CD4-positive, alpha-beta memory T cell (primary cell): ENCODE results near the gene RCE1. TPM values are rescaled to one million over a fixed set of nuclear protein-coding genes. Genes with fewer than 3 reads are reported as not detected.

Experiments used
- CTCF ChIA-PET: fragments of 350-600 bp; sonication (Branson Sonifier 250); formaldehyde crosslinking; loops from one replicate; lab custom pipeline; 2021; ENCODE audit warnings: inconsistent platforms; ENCODE audit not compliant: partially characterized antibody; lab: Charles Lee
- POLR2A ChIA-PET: fragments of 350-600 bp; sonication (Branson Sonifier 250); formaldehyde crosslinking; loops from one replicate; lab custom pipeline; 2021; ENCODE audit not compliant: partially characterized antibody; lab: Charles Lee
- DNase-seq, 5 donors: peaks; one replicate each; pipeline versions ENCODE4 v3.0.0 to v3.0.0-alpha.2; 2020 to 2022; ENCODE audit warnings: mixed read lengths in 1 of 5
- H3K27ac ChIP-seq: one replicate; pipeline ENCODE4 v1.7.0; 2013; ENCODE audit warnings: low read depth, low read length
- H3K27me3 ChIP-seq: 2 replicates; pipeline ENCODE4 v1.7.0; 2013; ENCODE audit warnings: mild to moderate bottlenecking, low read length, moderate library complexity; ENCODE audit not compliant: insufficient read depth
- H3K36me3 ChIP-seq: 2 replicates; pipeline ENCODE4 v1.7.0; 2013; ENCODE audit warnings: mild to moderate bottlenecking, low read length, moderate library complexity; ENCODE audit not compliant: insufficient read depth
- H3K4me1 ChIP-seq: 2 replicates; pipeline ENCODE4 v1.7.0; 2013; ENCODE audit warnings: mild to moderate bottlenecking, low read length, moderate library complexity; ENCODE audit not compliant: insufficient read depth
- H3K4me3 ChIP-seq, 2 donors: one replicate each; pipeline ENCODE4 v1.7.0; 2013; ENCODE audit warnings: low read length in 2 of 2, mild to moderate bottlenecking in 1 of 2
- H3K9me3 ChIP-seq, 2 donors: one replicate each; pipeline ENCODE4 v1.7.0; 2013; ENCODE audit warnings: low read length in 2 of 2, control low read depth in 1 of 2; ENCODE audit not compliant: control insufficient read depth in 1 of 2
- H3K27ac Mint-ChIP-seq, 7 donors: one replicate each; pipeline ENCODE4 v1.8.0; 2020 to 2021; ENCODE audit warnings: mixed read lengths in 7 of 7, mild to moderate bottlenecking in 6 of 7, inconsistent platforms in 3 of 7, moderate library complexity in 3 of 7
- H3K27me3 Mint-ChIP-seq, 2 donors: one replicate each; pipeline ENCODE4 v1.8.0; 2020 to 2021; ENCODE audit warnings: mixed read lengths in 2 of 2
- H3K36me3 Mint-ChIP-seq, 2 donors: one replicate each; pipeline ENCODE4 v1.8.0; 2020 to 2021; ENCODE audit warnings: mixed read lengths in 2 of 2, inconsistent platforms in 1 of 2, mild to moderate bottlenecking in 1 of 2
- H3K4me1 Mint-ChIP-seq, 4 donors: one replicate each; pipeline ENCODE4 v1.8.0; 2020 to 2021; ENCODE audit warnings: mixed read lengths in 4 of 4, mild to moderate bottlenecking in 1 of 4
- H3K4me3 Mint-ChIP-seq, 8 donors: one replicate each; pipeline ENCODE4 v1.8.0; 2020 to 2021; ENCODE audit warnings: mixed read lengths in 8 of 8, mild to moderate bottlenecking in 7 of 8, moderate library complexity in 6 of 8, inconsistent platforms in 3 of 8
- H3K9me3 Mint-ChIP-seq, 8 donors: one replicate each; pipeline ENCODE4 v1.8.0; 2020 to 2021; ENCODE audit warnings: mixed read lengths in 8 of 8, mild to moderate bottlenecking in 5 of 8, inconsistent platforms in 3 of 8, moderate library complexity in 1 of 8
- intact Hi-C: fragments of 100-400 bp; cut with micrococcal nuclease; formaldehyde crosslinking; loops from one replicate; pipeline ENCODE4 v1.15.1; 2023
- polyA plus RNA-seq, 2 donors: library from polyadenylated mRNA; unstranded; fragments of 300-500 nt; fragmentation: Illumina TruSeq; gene quantifications; one replicate each; pipeline ENCODE4 v1.2.3, GENCODE V29; 2021
- total RNA-seq, 2 experiments: library from RNA; stranded (reverse); gene quantifications; one replicate each; pipeline ENCODE4 v1.2.3, GENCODE V29; 2021

RCE1 gene
- total and polyA plus RNA-seq, 4 experiments from 2014 or later, result 23.3 to 34.5 (median 30.7) TPM

DNA sequence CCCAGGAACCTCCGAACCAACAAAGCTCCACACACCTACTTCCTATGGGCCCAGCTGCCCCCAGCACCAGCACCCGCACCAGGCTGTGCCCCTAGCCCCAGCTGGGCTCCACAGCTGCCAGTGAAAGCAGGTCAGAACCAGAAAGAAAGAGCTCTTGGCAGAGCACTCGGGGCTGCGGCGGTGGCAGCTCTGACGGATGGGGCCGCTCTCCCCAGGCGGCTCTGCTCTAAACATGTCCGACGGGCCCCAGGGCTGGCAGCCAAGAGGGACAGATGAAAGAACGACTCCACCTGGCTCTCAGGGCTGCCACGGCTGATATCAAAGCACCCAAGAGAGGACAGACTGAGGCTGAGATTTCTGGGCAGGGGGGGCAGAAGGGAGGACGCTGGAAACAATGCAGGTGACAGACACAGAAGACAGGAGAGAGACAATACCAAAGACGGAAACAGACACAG lies 39.3 kb downstream of the RCE1 start:
- Mint-ChIP-seq H3K36me3 (no peaks in the 10 kb centered on the region), H3K9me3 (no peaks in the 10 kb centered on the region), H3K27me3 (no peaks in the 10 kb centered on the region), H3K4me1 (peaks cover 10 to 25% (median 13%) of the 10 kb centered on the region in 4 donors), H3K27ac (no peak overlapping the region), H3K4me3 (no peak overlapping the region)
- no peaks in the 10 kb centered on the region for H3K27me3 ChIP-seq
- H3K27ac ChIP-seq, result no peak overlapping the region
- no peak for DNase-seq
- H3K36me3 ChIP-seq, result no peaks in the 10 kb centered on the region
- intact Hi-C loops, result loop anchor here (1.0 kb wide), 1 partner anchor 188 kb away; no protein-coding TSS in a partner anchor
- POLR2A ChIA-PET, result no interaction called here
- H3K9me3 ChIP-seq, result no peaks in the 10 kb centered on the region
- H3K4me3 ChIP-seq, result no peak overlapping the region
- H3K4me1 ChIP-seq, result peaks cover 14% of the 10 kb centered on the region
- CTCF ChIA-PET, result interaction anchor here (0.7 to 4.7 kb wide), 4 partner anchors 10 to 190 kb away, joined by 3 to 23 read pairs (median 3); no protein-coding TSS in a partner anchor

DNA sequence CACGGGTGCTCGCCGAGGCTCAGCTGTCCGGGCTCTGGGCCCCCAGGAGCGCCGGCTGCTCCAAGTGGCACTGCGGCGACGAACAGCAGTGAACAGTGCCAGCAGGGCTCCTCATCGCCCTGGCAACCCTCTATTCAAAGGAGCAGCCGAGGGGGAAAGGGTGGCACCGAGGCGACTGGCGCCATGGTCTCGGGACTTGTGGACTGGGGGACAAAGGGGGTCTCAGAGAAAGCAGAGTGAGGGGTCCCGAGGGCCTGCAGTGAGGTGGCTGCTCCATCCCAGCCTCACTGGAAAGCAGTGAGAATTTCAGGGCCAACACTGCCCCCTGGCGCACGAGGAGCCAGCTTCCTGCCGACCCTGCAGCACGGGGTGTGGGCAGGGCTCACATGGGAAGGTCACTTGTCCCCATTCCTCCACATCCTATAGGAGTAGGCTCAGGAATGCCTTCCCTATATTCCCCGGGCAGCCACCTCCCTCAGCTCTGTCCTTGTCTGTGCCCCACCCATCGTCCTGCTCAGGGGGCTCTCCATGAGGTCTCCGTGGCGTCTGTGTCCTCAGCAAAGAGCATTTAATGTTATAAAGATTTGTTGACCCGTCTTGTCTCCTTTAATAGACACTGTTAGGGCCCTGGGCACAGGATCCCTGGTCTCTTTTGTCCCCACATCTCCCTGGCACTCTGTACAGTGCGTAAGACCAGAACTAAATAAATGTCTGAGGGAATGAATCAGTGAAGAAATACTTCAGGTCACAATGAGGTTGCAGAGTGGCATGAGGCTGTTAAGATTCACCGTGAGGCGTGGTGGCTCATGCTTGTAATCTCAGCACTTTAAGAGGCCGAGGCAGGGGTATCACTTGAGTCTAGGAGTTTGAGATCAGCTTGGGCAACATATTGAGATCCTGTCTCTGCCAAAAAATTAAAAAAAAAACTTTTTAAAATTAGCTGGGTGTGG lies 40.0 kb downstream of the RCE1 start:
- peaks cover 10 to 25% (median 13%) of the 10 kb centered on the region in 4 donors for H3K4me1 Mint-ChIP-seq
- peak overlapping the region in 1 of 7 donors; percentile 8 for H3K27ac Mint-ChIP-seq
- Histone ChIP-seq H3K27ac (no peak overlapping the region), H3K9me3 (no peaks in the 10 kb centered on the region), H3K27me3 (no peaks in the 10 kb centered on the region), H3K4me3 (no peak overlapping the region), H3K4me1 (peaks cover 14% of the 10 kb centered on the region), H3K36me3 (no peaks in the 10 kb centered on the region)
- CTCF ChIA-PET, result interaction anchor here (1.0 to 4.7 kb wide), 2 partner anchors 14 to 188 kb away, joined by 3 to 23 read pairs; no protein-coding TSS in a partner anchor
- intact Hi-C loops, result loop anchor here (1.0 kb wide), 1 partner anchor 189 kb away; no protein-coding TSS in a partner anchor
- no peaks in the 10 kb centered on the region for H3K27me3 Mint-ChIP-seq
- H3K36me3 Mint-ChIP-seq, result no peaks in the 10 kb centered on the region
- POLR2A ChIA-PET, result no interaction called here
- peak in 4 of 5 donors; percentile 36 to 42 (median 37) for DNase-seq
- no peaks in the 10 kb centered on the region for H3K9me3 Mint-ChIP-seq
- peak overlapping the region in 1 of 8 donors; percentile 26 for H3K4me3 Mint-ChIP-seq

DNA sequence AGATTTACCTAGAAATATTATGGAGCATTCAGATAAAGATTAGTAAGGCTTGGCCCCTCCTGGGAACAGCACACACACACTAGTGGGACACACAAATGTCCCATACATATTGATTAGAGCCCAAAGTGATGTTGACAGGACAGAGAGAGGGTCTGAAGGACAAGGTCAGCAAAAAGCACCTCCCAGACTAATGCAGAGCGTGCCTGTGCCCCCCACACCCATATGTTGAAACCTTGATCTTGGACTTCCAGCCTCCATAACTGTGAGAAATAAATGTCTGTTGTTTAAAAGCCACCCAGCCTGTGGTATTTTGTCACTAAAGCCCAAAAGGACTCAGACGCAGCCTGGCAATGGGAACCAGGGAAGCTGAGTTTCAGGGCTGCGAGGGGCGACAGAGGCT lies 41.2 kb downstream of the RCE1 start:
- H3K4me3 Mint-ChIP-seq, result no peak overlapping the region
- no peak overlapping the region for H3K27ac ChIP-seq
- no peak for DNase-seq
- peaks cover 14% of the 10 kb centered on the region for H3K4me1 ChIP-seq
- H3K9me3 ChIP-seq, result no peaks in the 10 kb centered on the region
- no peaks in the 10 kb centered on the region for H3K27me3 ChIP-seq
- no peaks in the 10 kb centered on the region for H3K36me3 ChIP-seq
- ChIA-PET POLR2A (no interaction called here), CTCF (interaction anchor here (1.0 to 4.7 kb wide), 2 partner anchors 14 to 190 kb away, joined by 3 to 23 read pairs; no protein-coding TSS in a partner anchor)
- H3K4me1 Mint-ChIP-seq, result peaks cover 10 to 25% (median 13%) of the 10 kb centered on the region in 4 donors
- H3K4me3 ChIP-seq, result no peak overlapping the region
- no peaks in the 10 kb centered on the region for H3K36me3 Mint-ChIP-seq
- intact Hi-C loops, result no loop called here
- peak overlapping the region in 1 of 7 donors; percentile 7 for H3K27ac Mint-ChIP-seq
- H3K27me3 Mint-ChIP-seq, result no peaks in the 10 kb centered on the region
- no peaks in the 10 kb centered on the region for H3K9me3 Mint-ChIP-seq

DNA sequence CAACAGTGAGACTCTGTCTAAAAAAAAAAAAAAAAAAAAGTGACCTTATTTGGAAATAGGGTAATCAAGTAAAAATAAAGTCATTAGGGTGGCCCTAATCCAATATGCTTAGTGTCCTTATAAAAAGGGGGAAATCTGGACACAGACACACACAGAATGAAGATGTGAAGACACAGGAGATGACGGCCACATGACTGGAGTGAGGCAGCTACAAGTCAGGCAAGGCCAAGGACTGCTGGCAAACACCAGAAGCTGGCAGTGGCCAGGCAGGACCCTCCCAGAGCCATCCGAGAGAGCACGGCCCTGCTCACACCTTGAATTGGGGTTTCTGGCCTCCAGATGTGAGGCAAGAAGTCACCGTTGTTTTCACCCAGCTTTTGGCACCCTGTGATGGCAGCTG lies 42.2 kb downstream of the RCE1 start:
- ChIA-PET POLR2A (interaction anchor here (1.3 kb wide), 1 partner anchor 43 kb away, joined by 4 read pairs; the partner anchor contains the start of gene RCE1), CTCF (interaction anchor here (0.7 kb wide), 1 partner anchor 477 kb away, joined by 5 read pairs; no protein-coding TSS in a partner anchor)
- peaks cover 0 to 1% of the 10 kb centered on the region in 2 donors for H3K27me3 Mint-ChIP-seq
- no peaks in the 10 kb centered on the region for H3K36me3 Mint-ChIP-seq
- H3K9me3 Mint-ChIP-seq, result no peaks in the 10 kb centered on the region
- Histone ChIP-seq H3K9me3 (no peaks in the 10 kb centered on the region), H3K4me3 (no peak overlapping the region), H3K27ac (no peak overlapping the region), H3K36me3 (no peaks in the 10 kb centered on the region), H3K4me1 (peaks cover 10% of the 10 kb centered on the region), H3K27me3 (no peaks in the 10 kb centered on the region)
- intact Hi-C loops, result no loop called here
- DNase-seq, result no peak
- peak overlapping the region in 1 of 7 donors; percentile 66 for H3K27ac Mint-ChIP-seq
- no peak overlapping the region for H3K4me3 Mint-ChIP-seq
- peaks cover 6 to 20% (median 7%) of the 10 kb centered on the region in 4 donors for H3K4me1 Mint-ChIP-seq

DNA sequence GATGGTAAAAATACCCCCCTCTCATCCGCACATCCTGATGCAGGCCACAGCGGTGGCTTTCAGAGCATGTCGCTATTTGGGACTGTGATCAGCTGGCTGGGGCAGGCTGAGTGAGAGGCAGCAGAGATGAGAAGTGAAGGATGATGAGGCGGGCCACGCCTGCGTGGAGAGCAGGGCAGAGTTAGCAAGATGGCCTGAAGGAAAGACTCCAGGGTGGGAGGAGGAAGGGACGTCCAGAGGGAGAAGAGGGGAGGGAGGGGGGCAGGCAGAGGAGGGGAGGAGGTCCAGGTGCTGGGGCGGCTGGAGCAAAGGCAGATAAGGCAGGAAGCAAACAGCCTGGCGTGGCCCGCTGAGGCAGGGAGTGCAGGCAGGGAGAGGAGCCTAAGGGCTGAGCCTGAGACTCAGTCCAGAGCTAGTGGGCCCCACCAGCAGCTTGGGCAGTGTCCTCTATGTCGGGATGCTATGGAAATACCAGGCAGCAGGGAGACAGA lies 42.8 kb downstream of the RCE1 start:
- no peak overlapping the region for H3K4me3 ChIP-seq
- no peaks in the 10 kb centered on the region for H3K27me3 ChIP-seq
- H3K4me1 Mint-ChIP-seq, result peaks cover under 1 to 14% (median 2%) of the 10 kb centered on the region in 4 donors
- peaks cover 0 to 1% of the 10 kb centered on the region in 2 donors for H3K27me3 Mint-ChIP-seq
- peak overlapping the region in 1 of 7 donors; percentile 26 for H3K27ac Mint-ChIP-seq
- intact Hi-C loops, result no loop called here
- CTCF ChIA-PET, result interaction anchor here (0.7 kb wide), 1 partner anchor 477 kb away, joined by 5 read pairs; no protein-coding TSS in a partner anchor
- H3K9me3 ChIP-seq, result no peaks in the 10 kb centered on the region
- no peaks in the 10 kb centered on the region for H3K36me3 Mint-ChIP-seq
- H3K27ac ChIP-seq, result no peak overlapping the region
- peaks cover 5% of the 10 kb centered on the region for H3K4me1 ChIP-seq
- no peaks in the 10 kb centered on the region for H3K9me3 Mint-ChIP-seq
- H3K4me3 Mint-ChIP-seq, result no peak overlapping the region
- DNase-seq, result no peak
- no peaks in the 10 kb centered on the region for H3K36me3 ChIP-seq
- POLR2A ChIA-PET, result interaction anchor here (1.3 kb wide), 1 partner anchor 43 kb away, joined by 4 read pairs; the partner anchor contains the start of gene RCE1

DNA sequence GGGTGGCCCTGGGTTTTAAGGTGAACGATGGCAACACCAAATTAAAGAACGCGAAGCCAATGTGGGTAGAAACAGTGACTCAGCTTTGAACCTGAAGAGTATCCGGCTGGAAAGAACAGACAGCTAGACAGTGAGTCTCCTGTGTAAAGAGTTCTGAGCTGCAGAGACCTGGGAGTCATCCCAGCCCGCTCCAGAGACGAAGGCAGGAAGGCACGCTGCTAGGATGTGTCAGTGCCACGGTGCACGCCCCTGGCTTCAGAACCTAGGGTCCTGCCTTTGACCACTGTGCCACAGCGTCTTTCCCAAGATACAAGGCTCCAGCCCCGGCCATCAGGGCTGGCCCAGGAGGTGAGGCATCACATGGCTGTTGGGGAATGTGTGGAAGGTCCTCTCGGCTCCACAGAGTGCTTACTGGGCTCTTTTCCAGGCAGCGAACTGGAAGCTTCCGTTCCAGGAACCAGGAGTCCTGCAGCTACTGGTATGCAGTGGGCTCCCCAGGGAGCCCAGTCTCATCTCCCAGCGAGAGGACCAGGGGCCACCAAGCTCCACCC lies 43.5 kb downstream of the RCE1 start:
- H3K36me3 Mint-ChIP-seq, result no peaks in the 10 kb centered on the region
- H3K36me3 ChIP-seq, result no peaks in the 10 kb centered on the region
- no peak overlapping the region for H3K27ac Mint-ChIP-seq
- DNase-seq, result no peak
- POLR2A ChIA-PET, result no interaction called here
- peaks cover 0 to 7% (median 0%) of the 10 kb centered on the region in 4 donors for H3K4me1 Mint-ChIP-seq
- intact Hi-C loops, result no loop called here
- no peaks in the 10 kb centered on the region for H3K27me3 ChIP-seq
- H3K4me3 Mint-ChIP-seq, result no peak overlapping the region
- no peaks in the 10 kb centered on the region for H3K4me1 ChIP-seq
- no peaks in the 10 kb centered on the region for H3K9me3 ChIP-seq
- H3K9me3 Mint-ChIP-seq, result no peaks in the 10 kb centered on the region
- CTCF ChIA-PET, result no interaction called here
- H3K27ac ChIP-seq, result no peak overlapping the region
- H3K4me3 ChIP-seq, result no peak overlapping the region
- peaks cover 0 to 1% of the 10 kb centered on the region in 2 donors for H3K27me3 Mint-ChIP-seq
